Measurements from ENCODE around the gene TEAD2.

- TF ChIP-seq, protein P1, sequence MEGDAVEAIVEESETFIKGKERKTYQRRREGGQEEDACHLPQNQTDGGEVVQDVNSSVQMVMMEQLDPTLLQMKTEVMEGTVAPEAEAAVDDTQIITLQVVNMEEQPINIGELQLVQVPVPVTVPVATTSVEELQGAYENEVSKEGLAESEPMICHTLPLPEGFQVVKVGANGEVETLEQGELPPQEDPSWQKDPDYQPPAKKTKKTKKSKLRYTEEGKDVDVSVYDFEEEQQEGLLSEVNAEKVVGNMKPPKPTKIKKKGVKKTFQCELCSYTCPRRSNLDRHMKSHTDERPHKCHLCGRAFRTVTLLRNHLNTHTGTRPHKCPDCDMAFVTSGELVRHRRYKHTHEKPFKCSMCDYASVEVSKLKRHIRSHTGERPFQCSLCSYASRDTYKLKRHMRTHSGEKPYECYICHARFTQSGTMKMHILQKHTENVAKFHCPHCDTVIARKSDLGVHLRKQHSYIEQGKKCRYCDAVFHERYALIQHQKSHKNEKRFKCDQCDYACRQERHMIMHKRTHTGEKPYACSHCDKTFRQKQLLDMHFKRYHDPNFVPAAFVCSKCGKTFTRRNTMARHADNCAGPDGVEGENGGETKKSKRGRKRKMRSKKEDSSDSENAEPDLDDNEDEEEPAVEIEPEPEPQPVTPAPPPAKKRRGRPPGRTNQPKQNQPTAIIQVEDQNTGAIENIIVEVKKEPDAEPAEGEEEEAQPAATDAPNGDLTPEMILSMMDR (IDR thresholded peaks at IDR 0.05) = no peak
- no peak for TF ChIP-seq POLR2A (IDR thresholded peaks at IDR 0.05)
Observed at GRCh38 chr19:49349567-49349966, 12.6 kb downstream of the TEAD2 start.
